Measurements from ENCODE around the gene PPM1E. TPM values are rescaled to one million over a fixed set of nuclear protein-coding genes. Genes with fewer than 3 reads are reported as not detected.

The PPM1E gene
- total and polyA plus RNA-seq, 2 experiments from 2014 or later = 0.42 to 0.77 TPM

DNA sequence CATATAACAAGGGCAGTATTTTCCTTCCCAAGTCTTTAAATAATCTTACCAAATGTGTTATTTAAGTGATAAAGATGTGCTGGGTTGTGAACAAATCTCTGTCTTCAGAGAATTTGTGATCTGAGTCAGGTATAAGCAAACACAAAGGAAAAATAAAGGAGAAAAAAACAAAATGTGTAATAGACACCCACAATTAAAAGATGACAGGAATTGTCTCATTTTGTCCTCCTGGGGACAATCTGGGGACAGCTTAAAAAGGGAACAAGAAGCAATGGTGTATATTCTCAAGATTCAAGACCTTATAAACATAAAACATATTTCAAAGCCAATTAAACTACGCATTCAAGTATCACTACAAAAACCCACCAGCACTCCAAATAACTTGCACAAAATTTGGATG is 243.8 kb downstream of the PPM1E start:
- Histone ChIP-seq H3K4me1 (ENCODE audit: insufficient read depth) (no peaks in the 10 kb centered on the region), H3K4me2 (no peak overlapping the region), H3K9me3 (ENCODE audit: low read depth) (no peaks in the 10 kb centered on the region), H3K9me2 (replicated peaks; ENCODE audit: insufficient read depth) (no peaks in the 10 kb centered on the region), H3K27ac (no peak overlapping the region), H2AFZ (no peak overlapping the region), H3K27me3 (no peaks in the 10 kb centered on the region), H3K4me3 (no peak overlapping the region), H4K20me1 (ENCODE audit: insufficient read depth, poor library complexity, severe bottlenecking) (no peaks in the 10 kb centered on the region), H3K36me3 (replicated peaks; ENCODE audit: insufficient read depth, low read depth) (no peaks in the 10 kb centered on the region), H3K79me2 (no peaks in the 10 kb centered on the region)
- TF ChIP-seq EZH2phosphoT487 (IDR thresholded peaks at IDR 0.05; ENCODE audit: low read depth, severe bottlenecking, unreplicated experiment) = no peak
- TF ChIP-seq CTCF (IDR thresholded peaks at IDR 0.05; ENCODE audit: poor library complexity) = no peak
- no peak for TF ChIP-seq EZH2 (IDR thresholded peaks at IDR 0.05; ENCODE audit: borderline replicate concordance)
- DNase-seq (ENCODE audit: low spot score) = no peak
- 97% methylated on average over 1 of the region's 1 CpG for WGBS (ENCODE audit: low lambda C conversion rate, missing lambda C conversion rate)

DNA sequence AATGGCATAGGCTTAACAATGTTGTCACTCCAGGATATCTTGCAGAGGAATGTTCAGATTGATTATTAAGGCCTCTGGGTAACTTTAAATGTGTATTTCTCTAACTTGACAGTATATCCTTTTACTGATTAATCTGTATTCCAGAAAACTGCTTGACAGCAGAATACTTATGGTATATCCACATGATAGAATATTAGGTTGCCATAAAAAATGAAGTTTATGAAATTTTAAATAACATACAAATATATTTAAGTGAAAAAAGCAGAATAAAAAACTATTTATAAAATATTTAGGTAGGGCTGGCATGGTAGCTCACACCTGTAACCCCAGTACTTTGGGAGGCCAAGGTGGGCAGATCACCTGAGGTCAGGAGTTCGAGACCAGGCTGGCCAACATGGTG is 244.4 kb downstream of the PPM1E start:
- TF ChIP-seq EZH2 (IDR thresholded peaks at IDR 0.05; ENCODE audit: borderline replicate concordance) = no peak
- no peak for TF ChIP-seq CTCF (IDR thresholded peaks at IDR 0.05; ENCODE audit: poor library complexity)
- TF ChIP-seq EZH2phosphoT487 (IDR thresholded peaks at IDR 0.05; ENCODE audit: low read depth, severe bottlenecking, unreplicated experiment) = no peak
- WGBS (ENCODE audit: low lambda C conversion rate, missing lambda C conversion rate) = 100% methylated on average over 1 of the region's 1 CpG

DNA sequence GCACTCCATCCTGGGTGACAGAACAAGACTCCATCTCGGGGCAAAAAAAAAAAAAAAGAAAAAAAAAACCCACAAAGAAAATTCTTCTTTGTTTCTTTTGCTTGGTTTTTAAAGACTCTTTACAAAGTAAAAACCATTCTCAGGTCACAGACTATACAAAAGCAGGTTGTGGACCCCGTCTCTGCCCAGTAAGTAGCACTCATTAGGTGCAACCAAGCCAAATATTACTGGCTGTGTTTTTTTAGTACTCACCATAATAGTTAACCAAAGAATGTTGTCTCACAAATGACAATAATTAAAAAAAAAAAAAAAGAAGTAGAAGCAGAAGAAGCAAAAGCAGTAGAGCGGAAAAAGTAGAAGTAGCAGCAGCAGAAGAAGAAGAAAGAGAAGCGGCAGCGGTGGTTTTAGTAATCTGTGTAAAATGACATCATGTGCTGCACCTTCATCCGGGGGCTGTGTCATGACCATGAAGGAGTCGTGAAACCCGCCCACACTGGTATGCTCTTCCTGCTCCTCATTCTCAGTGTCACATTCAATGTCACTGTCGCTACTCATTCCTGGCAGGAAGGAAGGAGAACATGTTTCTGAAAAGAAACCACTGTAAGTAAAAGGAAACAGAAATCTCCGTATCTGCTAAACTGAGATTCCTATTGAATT is 245.6 kb downstream of the PPM1E start:
- peak overlapping the region; percentile 39 for H3K27ac ChIP-seq
- no peaks in the 10 kb centered on the region for H3K36me3 ChIP-seq (replicated peaks; ENCODE audit: insufficient read depth, low read depth)
- TF ChIP-seq EZH2 (IDR thresholded peaks at IDR 0.05; ENCODE audit: borderline replicate concordance) (no peak), CTCF (IDR thresholded peaks at IDR 0.05; ENCODE audit: poor library complexity) (no peak), EZH2phosphoT487 (IDR thresholded peaks at IDR 0.05; ENCODE audit: low read depth, severe bottlenecking, unreplicated experiment) (no peak)
- no peaks in the 10 kb centered on the region for H3K9me2 ChIP-seq (replicated peaks; ENCODE audit: insufficient read depth)
- no peaks in the 10 kb centered on the region for H3K79me2 ChIP-seq
- H3K27me3 ChIP-seq = no peaks in the 10 kb centered on the region
- peak; percentile 34 for DNase-seq (ENCODE audit: low spot score)
- H3K4me2 ChIP-seq = peak overlapping the region; percentile 17
- 69% methylated on average over 10 of the region's 10 CpGs for WGBS (ENCODE audit: low lambda C conversion rate, missing lambda C conversion rate)
- no peaks in the 10 kb centered on the region for H4K20me1 ChIP-seq (ENCODE audit: insufficient read depth, poor library complexity, severe bottlenecking)
- no peaks in the 10 kb centered on the region for H3K4me1 ChIP-seq (ENCODE audit: insufficient read depth)
- no peak overlapping the region for H3K4me3 ChIP-seq
- no peaks in the 10 kb centered on the region for H3K9me3 ChIP-seq (ENCODE audit: low read depth)
- no peak overlapping the region for H2AFZ ChIP-seq

More for the DNA sequence above, 244.4 kb downstream of the PPM1E start:
- Histone ChIP-seq H2AFZ (no peak overlapping the region), H3K79me2 (no peaks in the 10 kb centered on the region), H4K20me1 (ENCODE audit: insufficient read depth, poor library complexity, severe bottlenecking) (no peaks in the 10 kb centered on the region), H3K27ac (no peak overlapping the region), H3K4me3 (no peak overlapping the region), H3K4me1 (ENCODE audit: insufficient read depth) (no peaks in the 10 kb centered on the region), H3K4me2 (no peak overlapping the region), H3K27me3 (no peaks in the 10 kb centered on the region), H3K9me2 (replicated peaks; ENCODE audit: insufficient read depth) (no peaks in the 10 kb centered on the region), H3K36me3 (replicated peaks; ENCODE audit: insufficient read depth, low read depth) (no peaks in the 10 kb centered on the region), H3K9me3 (ENCODE audit: low read depth) (no peaks in the 10 kb centered on the region)
- no peak for DNase-seq (ENCODE audit: low spot score)
